ENCODE measurements around the gene SYTL2. TPM values are rescaled to one million over a fixed set of nuclear protein-coding genes. Genes with fewer than 3 reads are reported as not detected.

Gene SYTL2
- total RNA-seq, 2 donors from 2014 or later: 1.7 to 3.4 TPM

DNA sequence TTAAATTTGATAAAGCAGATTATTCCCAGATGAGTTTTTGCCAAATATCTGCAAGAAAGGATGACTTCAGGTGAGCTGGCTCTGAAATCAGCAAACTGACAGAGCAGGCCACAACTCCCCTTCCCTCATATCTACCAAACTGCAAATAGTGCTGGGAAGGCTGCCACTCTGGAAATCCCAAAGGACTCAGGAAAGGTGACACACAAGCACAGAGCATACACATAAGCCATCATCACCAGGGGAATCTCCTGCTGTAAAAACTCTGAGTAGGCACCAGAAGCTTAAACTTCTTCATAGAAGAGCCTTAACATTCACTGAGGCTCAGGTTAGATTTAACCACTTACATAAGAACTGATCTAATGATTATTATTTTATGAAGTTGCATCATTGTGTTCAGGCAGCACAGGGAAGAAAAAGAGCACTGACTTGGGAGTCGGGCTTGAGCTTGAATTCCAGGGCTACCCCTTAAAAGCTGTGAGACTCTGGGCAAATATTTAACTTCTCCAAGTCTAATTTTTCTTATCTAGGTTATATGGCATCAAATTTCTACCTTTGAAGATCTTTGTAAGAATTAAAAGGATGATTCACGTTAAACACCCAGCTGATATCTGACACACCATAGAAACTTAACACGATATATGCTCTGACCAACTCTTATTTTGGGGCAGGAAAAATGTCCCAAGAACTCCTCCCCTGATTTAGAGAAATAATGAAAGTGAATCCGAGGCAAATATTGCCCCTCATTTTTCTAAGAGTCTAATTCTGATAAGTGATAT is 15.0 kb downstream of the SYTL2 start:
- peaks cover 3% of the 10 kb centered on the region for H3K9me3 Mint-ChIP-seq
- no peaks in the 10 kb centered on the region for H3K27me3 ChIP-seq (ENCODE audit: control insufficient read depth, insufficient read depth, low read length, poor library complexity, severe bottlenecking)
- peaks cover 3% of the 10 kb centered on the region for H3K27me3 Mint-ChIP-seq (ENCODE audit: insufficient read depth)
- no peaks in the 10 kb centered on the region for H3K9me3 ChIP-seq (ENCODE audit: control insufficient read depth, low read length)
- H3K9ac ChIP-seq (ENCODE audit: extremely low read depth, low read length, poor library complexity, severe bottlenecking): no peak overlapping the region
- peaks cover 6% of the 10 kb centered on the region for H3K4me1 Mint-ChIP-seq
- no peak overlapping the region for H3K27ac ChIP-seq (ENCODE audit: low read depth, low read length)
- no peaks in the 10 kb centered on the region for H3K36me3 Mint-ChIP-seq (ENCODE audit: low read depth)
- TF ChIP-seq, protein P1, sequence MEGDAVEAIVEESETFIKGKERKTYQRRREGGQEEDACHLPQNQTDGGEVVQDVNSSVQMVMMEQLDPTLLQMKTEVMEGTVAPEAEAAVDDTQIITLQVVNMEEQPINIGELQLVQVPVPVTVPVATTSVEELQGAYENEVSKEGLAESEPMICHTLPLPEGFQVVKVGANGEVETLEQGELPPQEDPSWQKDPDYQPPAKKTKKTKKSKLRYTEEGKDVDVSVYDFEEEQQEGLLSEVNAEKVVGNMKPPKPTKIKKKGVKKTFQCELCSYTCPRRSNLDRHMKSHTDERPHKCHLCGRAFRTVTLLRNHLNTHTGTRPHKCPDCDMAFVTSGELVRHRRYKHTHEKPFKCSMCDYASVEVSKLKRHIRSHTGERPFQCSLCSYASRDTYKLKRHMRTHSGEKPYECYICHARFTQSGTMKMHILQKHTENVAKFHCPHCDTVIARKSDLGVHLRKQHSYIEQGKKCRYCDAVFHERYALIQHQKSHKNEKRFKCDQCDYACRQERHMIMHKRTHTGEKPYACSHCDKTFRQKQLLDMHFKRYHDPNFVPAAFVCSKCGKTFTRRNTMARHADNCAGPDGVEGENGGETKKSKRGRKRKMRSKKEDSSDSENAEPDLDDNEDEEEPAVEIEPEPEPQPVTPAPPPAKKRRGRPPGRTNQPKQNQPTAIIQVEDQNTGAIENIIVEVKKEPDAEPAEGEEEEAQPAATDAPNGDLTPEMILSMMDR (conservative IDR thresholded peaks at IDR 0.05): no peak
- H3K36me3 ChIP-seq (ENCODE audit: control insufficient read depth, insufficient read depth, low read length): no peaks in the 10 kb centered on the region
- no peak overlapping the region for H3K27ac Mint-ChIP-seq
- H3K4me3 ChIP-seq (ENCODE audit: low read length): no peak overlapping the region
- no peak overlapping the region for H3K4me3 Mint-ChIP-seq
- 83 to 86% methylated on average over 1 to 4 of the region's 4 CpGs for WGBS, 2 experiments (ENCODE audit: insufficient coverage in 1 of 2, insufficient read length in 1 of 2)
- H3K4me1 ChIP-seq (ENCODE audit: control insufficient read depth, insufficient read depth, low read length): no peaks in the 10 kb centered on the region
- no peak for DNase-seq

DNA sequence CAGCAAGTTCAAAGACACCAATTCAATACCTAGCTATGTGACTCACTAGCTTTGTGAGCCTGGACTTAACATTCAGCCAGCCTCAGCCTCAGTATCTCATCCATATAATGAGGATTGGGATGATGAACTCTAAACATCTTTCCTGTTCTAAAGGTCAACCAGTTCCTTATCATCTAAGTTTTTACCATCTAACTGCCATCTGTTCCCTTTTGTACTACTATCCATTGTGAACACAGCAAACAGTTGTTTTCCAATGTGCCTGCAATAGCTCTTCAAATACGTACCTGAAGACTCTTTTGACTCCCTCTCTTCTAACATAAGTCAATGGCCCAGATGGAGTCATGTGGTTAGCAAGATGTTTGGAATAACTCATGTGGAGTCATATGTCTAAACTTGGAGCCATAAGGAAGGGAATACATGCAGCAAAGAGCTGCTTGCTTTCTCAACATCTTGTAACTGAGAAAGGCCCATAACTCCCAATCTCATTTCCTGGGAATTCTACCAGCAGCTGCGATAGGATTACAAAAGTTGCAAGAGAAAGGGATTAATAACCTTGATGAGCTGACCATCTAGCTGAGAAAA is 19.4 kb downstream of the SYTL2 start:
- WGBS, 2 experiments (ENCODE audit: insufficient coverage in 1 of 2, insufficient read length in 1 of 2): 94% methylated on average over 2 of the region's 2 CpGs; no CpG with 5 or more reads in 1 of the 2 experiments
- no peaks in the 10 kb centered on the region for H3K36me3 Mint-ChIP-seq (ENCODE audit: low read depth)
- Histone ChIP-seq H3K27me3 (ENCODE audit: control insufficient read depth, insufficient read depth, low read length, poor library complexity, severe bottlenecking) (no peaks in the 10 kb centered on the region), H3K4me3 (ENCODE audit: low read length) (no peak overlapping the region), H3K4me1 (ENCODE audit: control insufficient read depth, insufficient read depth, low read length) (no peaks in the 10 kb centered on the region), H3K27ac (ENCODE audit: low read depth, low read length) (no peak overlapping the region), H3K9me3 (ENCODE audit: control insufficient read depth, low read length) (no peaks in the 10 kb centered on the region), H3K9ac (ENCODE audit: extremely low read depth, low read length, poor library complexity, severe bottlenecking) (no peak overlapping the region), H3K36me3 (ENCODE audit: control insufficient read depth, insufficient read depth, low read length) (no peaks in the 10 kb centered on the region)
- peaks cover 3% of the 10 kb centered on the region for H3K9me3 Mint-ChIP-seq
- H3K4me3 Mint-ChIP-seq: no peak overlapping the region
- TF ChIP-seq, protein P1 (conservative IDR thresholded peaks at IDR 0.05): no peak
- H3K27ac Mint-ChIP-seq: no peak overlapping the region
- no peaks in the 10 kb centered on the region for H3K27me3 Mint-ChIP-seq (ENCODE audit: insufficient read depth)
- DNase-seq: no peak
- peaks cover 6% of the 10 kb centered on the region for H3K4me1 Mint-ChIP-seq

- no peaks in the 10 kb centered on the region for H3K36me3 Mint-ChIP-seq (ENCODE audit: low read depth)
- no peaks in the 10 kb centered on the region for H3K9me3 Mint-ChIP-seq
- H3K27ac Mint-ChIP-seq: no peak overlapping the region
- Histone ChIP-seq H3K27me3 (ENCODE audit: control insufficient read depth, insufficient read depth, low read length, poor library complexity, severe bottlenecking) (no peaks in the 10 kb centered on the region), H3K4me3 (ENCODE audit: low read length) (no peak overlapping the region), H3K36me3 (ENCODE audit: control insufficient read depth, insufficient read depth, low read length) (no peaks in the 10 kb centered on the region), H3K4me1 (ENCODE audit: control insufficient read depth, insufficient read depth, low read length) (no peaks in the 10 kb centered on the region), H3K9me3 (ENCODE audit: control insufficient read depth, low read length) (no peaks in the 10 kb centered on the region), H3K9ac (ENCODE audit: extremely low read depth, low read length, poor library complexity, severe bottlenecking) (no peak overlapping the region), H3K27ac (ENCODE audit: low read depth, low read length) (no peak overlapping the region)
- TF ChIP-seq, protein P1 (conservative IDR thresholded peaks at IDR 0.05): no peak
- WGBS, 2 experiments (ENCODE audit: insufficient coverage in 1 of 2, insufficient read length in 1 of 2): 95 to 96% methylated on average over 3 of the region's 3 CpGs
- H3K4me1 Mint-ChIP-seq: no peaks in the 10 kb centered on the region
- no peak for DNase-seq
- H3K4me3 Mint-ChIP-seq: no peak overlapping the region
- H3K27me3 Mint-ChIP-seq (ENCODE audit: insufficient read depth): no peaks in the 10 kb centered on the region
These were observed 22.9 kb downstream of the SYTL2 start for GRCh38 chr11:85787809-85788760.

Data from endodermal cell (in vitro differentiated cells).